ENCODE data around the gene DGKZ.

DNA sequence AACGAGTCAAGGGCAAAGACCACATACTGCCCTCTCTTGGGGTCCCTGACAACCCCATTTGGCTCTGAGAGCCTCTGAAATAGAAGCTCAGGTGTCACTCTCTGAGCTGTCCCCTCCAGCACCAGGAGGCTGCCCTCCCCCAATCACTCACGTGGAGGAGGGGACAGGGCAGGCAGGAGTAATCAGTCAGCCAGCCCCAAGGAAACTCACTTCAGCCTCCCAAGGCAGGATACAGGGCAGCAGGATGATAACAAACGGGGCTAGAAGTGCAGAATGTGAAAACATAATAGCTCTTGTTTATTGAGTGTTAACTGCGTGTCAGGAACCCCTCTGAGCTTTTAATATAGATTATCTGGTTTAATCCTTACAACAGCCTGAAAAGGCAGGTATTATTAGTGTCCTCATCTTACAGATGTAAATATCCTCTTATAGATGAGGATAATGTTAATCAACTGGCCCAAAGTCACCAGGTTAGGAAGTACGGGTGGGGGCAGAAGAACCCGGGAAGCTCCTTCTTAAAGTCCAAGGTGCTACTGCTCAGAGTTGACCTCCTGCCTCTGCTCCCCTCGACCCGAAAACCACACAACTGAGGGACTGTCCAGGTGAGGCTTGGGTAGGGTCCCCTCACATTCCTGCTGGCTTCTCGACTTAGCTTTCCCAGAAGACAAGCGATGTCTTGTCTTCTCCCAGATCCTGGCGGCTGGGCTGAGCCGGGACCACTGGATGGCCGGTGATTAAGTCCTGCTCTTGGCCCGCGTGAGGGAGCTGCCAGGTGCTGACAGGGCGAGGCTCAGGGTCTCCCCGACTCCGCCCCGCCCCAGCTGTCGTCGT lies 41.6 kb downstream of the DGKZ start:
- TF ChIP-seq POLR2A (IDR thresholded peaks at IDR 0.05; ENCODE audit: extremely low read depth, insufficient read length) (no peak), MYC (IDR thresholded peaks at IDR 0.05; ENCODE audit: low read depth, low read length) (no peak)
- TF ChIP-seq, protein P1, sequence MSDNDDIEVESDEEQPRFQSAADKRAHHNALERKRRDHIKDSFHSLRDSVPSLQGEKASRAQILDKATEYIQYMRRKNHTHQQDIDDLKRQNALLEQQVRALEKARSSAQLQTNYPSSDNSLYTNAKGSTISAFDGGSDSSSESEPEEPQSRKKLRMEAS (IDR thresholded peaks at IDR 0.05; ENCODE audit: low read depth, low read length), result no peak
- TF ChIP-seq, protein P2, sequence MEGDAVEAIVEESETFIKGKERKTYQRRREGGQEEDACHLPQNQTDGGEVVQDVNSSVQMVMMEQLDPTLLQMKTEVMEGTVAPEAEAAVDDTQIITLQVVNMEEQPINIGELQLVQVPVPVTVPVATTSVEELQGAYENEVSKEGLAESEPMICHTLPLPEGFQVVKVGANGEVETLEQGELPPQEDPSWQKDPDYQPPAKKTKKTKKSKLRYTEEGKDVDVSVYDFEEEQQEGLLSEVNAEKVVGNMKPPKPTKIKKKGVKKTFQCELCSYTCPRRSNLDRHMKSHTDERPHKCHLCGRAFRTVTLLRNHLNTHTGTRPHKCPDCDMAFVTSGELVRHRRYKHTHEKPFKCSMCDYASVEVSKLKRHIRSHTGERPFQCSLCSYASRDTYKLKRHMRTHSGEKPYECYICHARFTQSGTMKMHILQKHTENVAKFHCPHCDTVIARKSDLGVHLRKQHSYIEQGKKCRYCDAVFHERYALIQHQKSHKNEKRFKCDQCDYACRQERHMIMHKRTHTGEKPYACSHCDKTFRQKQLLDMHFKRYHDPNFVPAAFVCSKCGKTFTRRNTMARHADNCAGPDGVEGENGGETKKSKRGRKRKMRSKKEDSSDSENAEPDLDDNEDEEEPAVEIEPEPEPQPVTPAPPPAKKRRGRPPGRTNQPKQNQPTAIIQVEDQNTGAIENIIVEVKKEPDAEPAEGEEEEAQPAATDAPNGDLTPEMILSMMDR (IDR thresholded peaks at IDR 0.05; ENCODE audit: low read depth, low read length), result no peak
